Mononuclear cell (primary cell): Measurements from ENCODE around the gene RBCK1. TPM values are rescaled to one million over a fixed set of nuclear protein-coding genes. Genes with fewer than 3 reads are reported as not detected.

Experiments
- H3K27me3 ChIP-seq: 2 replicates; pipeline ENCODE4 v1.6.0; 2011; ENCODE audit warnings: low read length, control low read depth; ENCODE audit not compliant: insufficient read depth
- H3K4me1 ChIP-seq: 2 replicates; pipeline ENCODE4 v1.5.1; 2011; ENCODE audit warnings: mild to moderate bottlenecking, low read length, control low read depth; ENCODE audit not compliant: insufficient read depth
- H3K4me3 ChIP-seq: 2 replicates; pipeline ENCODE4 v1.5.1; 2011; ENCODE audit warnings: mild to moderate bottlenecking, low read length, moderate library complexity
- H3K9me3 ChIP-seq: 2 replicates; pipeline ENCODE4 v1.5.1; 2011; ENCODE audit warnings: low read depth, mild to moderate bottlenecking, control low read depth, low read length
- total RNA-seq: library from RNA; depleted of rRNA; stranded (reverse); fragments of >200 nt; gene quantifications from one replicate; pipeline ENCODE4 v1.2.3, GENCODE V29; 2012

The RBCK1 gene
- total RNA-seq: 49.4 TPM

DNA sequence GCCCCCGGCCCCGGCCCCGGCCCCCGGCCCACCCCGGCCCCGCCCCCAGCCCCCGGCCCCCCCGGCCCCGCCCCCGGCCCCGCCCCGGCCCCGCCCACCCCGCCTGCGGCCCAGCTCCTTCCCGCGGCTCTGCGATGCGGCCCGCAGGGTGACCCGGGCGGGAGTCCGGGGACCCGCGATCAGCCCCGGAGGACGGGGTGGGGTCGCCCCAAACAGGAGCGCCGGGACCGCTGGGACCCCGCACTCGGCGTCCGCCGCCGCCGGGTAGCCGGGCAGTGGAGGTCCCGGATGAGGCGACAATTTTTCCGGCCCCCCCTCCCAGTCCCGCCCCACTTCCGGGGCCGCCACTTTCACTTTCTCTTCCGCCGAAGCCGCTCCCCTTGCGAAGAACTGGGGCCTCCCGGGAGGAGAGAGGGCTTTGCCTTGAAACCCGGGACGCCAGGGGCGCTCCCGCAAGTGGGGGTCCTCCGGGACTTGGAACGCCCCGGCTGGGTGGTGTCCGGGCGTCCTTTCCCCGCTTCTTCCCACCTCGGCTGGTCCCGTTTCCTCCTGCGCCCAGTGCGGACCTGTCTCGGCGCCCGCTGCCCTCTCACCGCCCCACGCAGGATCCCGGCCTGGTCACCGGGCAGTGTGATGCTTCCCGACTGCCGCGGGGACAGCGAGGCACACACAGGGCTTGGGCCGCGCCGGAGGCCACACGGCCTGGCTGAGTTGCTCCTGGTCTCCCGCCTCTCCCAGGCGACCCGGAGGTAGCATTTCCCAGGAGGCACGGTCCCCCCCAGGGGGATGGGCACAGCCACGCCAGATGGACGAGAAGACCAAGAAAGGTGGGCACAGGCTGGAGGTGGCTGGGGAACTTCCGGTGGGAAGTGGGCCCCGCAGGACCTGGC is at the start of gene RBCK1:
Gene RBCK1, plus strand, starts transcription at position 347 of the 890 bp plus-strand sequence. Its CDS starts 459 bp downstream, at position 806.
- peaks cover 27% of the 10 kb centered on the region for H3K4me1 ChIP-seq
- H3K4me3 ChIP-seq: peak within 1 kb of the TSS; percentile 94
- no peaks in the 10 kb centered on the region for H3K27me3 ChIP-seq
- no peaks in the 10 kb centered on the region for H3K9me3 ChIP-seq

GRCh38 chr20:358891-359555 is 49.1 kb upstream of the RBCK1 start:
- H3K4me3 ChIP-seq: no peak overlapping the region
- no peaks in the 10 kb centered on the region for H3K9me3 ChIP-seq
- H3K27me3 ChIP-seq: no peaks in the 10 kb centered on the region
- peaks cover 26% of the 10 kb centered on the region for H3K4me1 ChIP-seq

GRCh38 chr20:361561-361960 is 46.5 kb upstream of the RBCK1 start:
- Histone ChIP-seq H3K4me1 (peaks cover 29% of the 10 kb centered on the region), H3K4me3 (no peak overlapping the region), H3K9me3 (no peaks in the 10 kb centered on the region), H3K27me3 (no peaks in the 10 kb centered on the region)

DNA sequence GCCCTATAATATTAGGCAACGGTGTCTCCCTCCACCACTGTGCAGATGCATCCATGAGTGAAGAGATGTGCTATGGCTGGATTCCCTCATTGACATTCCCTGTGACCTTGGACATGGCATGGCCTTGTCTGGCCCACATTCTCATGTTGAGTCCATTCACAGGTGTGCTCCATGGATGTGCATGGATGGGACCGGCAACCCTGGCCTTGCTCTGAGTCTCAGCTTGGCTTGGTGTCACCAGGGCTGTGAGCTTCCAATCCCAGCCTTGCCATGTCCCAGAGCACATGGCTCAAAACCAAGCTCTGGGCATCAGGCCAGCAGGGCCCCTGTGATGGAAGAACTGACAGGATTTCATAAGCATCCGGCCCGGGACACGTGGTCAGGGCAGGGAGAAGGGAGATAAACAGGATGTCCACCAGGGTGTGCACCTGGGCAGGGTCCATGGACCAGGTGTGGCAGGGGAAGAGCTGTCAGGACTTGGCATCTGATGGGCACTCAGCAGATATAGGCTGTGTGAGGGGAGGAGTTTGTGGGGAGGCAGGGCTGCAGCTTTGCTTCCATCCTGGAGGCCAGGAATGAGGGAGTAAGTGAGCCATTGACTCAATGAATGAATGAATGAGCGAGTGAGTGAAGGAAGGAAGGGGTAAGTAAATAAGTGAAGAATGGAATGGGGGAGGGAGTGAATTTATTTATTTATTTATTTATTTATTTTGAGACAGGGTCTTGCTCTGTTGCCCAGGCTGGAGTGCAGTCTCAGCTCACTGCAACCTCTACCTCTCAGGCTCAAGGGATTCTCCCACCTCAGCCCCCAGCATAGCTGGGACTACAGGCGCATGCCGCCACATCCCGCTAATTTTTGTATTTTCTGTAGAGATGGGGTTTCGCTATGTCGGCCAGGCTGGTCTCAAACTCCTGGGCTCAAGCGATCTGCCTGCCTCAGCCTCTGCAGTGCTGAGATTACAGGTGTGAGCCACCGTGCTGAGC is 45.5 kb upstream of the RBCK1 start:
- no peaks in the 10 kb centered on the region for H3K27me3 ChIP-seq
- H3K4me3 ChIP-seq: no peak overlapping the region
- peaks cover 29% of the 10 kb centered on the region for H3K4me1 ChIP-seq
- no peaks in the 10 kb centered on the region for H3K9me3 ChIP-seq

DNA sequence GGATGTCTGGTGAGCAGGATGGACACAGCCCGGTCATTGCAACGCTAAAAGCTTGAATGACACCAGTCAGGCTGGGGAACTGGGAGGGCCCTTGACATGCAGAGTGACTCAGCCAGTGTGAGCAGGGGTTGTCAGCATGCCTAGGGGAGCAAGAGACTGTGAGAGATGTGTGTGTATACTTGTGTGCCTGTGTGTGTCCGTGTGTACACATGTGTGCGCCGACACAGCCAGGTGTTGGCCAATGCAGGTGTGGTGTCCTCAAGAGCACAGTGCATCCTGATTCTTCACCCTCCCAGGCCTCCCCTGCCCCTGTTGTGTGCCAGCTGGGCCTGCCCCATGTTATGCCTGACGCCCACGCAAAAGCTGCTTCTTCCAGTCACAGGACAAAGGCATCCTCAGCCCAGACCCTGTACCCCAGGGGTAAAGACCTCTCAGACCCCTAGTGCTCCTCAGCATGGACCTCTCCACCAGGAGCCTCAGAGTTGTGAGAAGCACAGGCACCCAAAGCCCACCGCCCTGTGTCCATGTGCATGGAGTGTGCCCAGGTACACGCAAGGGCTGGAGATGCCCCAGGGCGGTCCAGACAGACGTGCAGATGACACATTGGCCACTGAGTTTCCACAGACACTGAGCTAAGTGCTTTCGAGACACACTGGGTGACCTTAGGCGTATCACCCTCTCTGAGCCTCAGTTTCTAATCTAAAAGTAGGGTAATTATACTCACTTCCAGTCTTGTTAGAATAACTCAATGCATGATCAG is 44.6 kb upstream of the RBCK1 start:
- H3K4me3 ChIP-seq: no peak overlapping the region
- peaks cover 29% of the 10 kb centered on the region for H3K4me1 ChIP-seq
- no peaks in the 10 kb centered on the region for H3K9me3 ChIP-seq
- no peaks in the 10 kb centered on the region for H3K27me3 ChIP-seq

DNA sequence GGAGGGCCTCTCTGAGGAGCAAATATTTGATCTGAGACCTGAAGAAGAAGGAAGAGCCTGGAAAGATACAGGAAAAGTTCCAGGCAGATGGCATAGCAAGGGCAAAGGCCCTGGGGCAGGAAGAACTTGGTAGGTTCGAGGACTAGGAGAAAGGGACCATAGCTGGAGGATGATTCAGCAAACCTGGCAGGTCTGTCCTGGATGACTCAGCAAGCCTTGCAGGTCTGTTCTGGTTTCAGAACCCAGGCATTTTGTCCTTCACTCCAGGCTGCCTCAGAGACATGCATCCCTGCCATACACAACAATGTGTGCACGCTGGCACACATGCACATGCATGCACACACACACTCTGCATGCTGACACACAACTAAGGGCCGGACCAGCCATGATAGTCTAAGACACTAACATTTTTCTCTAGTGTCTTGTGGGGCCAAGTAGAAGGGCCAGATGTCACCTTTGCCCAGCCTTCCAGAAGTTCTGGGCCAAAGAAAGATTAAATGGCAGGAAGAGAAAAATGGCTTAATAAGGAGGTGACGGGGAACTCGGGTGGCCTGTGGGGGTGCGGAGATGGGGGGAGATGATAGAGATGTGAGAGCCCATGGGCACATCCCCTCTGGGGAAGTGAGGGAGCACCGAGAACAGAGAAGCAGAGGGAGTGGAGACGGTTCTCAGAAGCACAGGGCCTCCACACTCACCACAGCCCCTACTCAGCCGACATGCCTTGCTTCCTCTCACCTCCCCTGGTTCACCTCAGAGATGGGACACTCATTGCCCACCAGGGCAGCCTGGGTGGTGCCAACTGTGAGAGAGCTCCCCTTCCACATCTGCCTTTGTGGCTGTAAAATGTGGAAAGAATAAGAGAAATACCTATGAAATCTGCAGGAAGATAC is 42.9 kb upstream of the RBCK1 start:
- no peaks in the 10 kb centered on the region for H3K27me3 ChIP-seq
- H3K4me3 ChIP-seq: no peak overlapping the region

GRCh38 chr20:366041-366718 is 41.9 kb upstream of the RBCK1 start:
- Histone ChIP-seq H3K9me3 (no peaks in the 10 kb centered on the region), H3K27me3 (no peaks in the 10 kb centered on the region), H3K4me3 (no peak overlapping the region), H3K4me1 (peaks cover 35% of the 10 kb centered on the region)

More for the DNA sequence above, 42.9 kb upstream of the RBCK1 start:
- Histone ChIP-seq H3K9me3 (no peaks in the 10 kb centered on the region), H3K4me1 (peaks cover 29% of the 10 kb centered on the region)

- Histone ChIP-seq H3K4me3 (no peak overlapping the region), H3K27me3 (no peaks in the 10 kb centered on the region), H3K9me3 (no peaks in the 10 kb centered on the region), H3K4me1 (peaks cover 35% of the 10 kb centered on the region)
Observed at GRCh38 chr20:366719-367485, 41.2 kb upstream of the RBCK1 start.

DNA sequence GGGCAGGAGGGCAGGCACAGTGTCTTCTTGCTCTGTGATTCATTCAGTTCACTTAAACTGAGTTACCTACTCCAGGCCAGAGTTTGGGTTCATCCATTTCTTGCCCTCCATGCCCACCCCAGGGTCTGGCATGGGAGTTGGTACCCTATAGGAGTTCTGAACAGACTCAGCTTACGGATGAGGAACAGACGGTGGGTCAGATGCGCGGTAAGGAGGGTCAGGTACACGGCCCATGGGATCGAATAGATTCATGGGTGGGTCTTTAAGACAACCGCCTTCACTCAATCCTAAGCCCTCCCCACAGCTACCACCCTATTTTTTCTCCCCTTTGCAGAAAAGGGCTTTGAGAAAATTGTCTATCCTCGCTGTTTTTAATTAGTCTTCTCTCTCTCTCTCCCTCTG is 40.6 kb upstream of the RBCK1 start:
- H3K9me3 ChIP-seq: no peaks in the 10 kb centered on the region
- H3K4me1 ChIP-seq: peaks cover 35% of the 10 kb centered on the region
- H3K27me3 ChIP-seq: no peaks in the 10 kb centered on the region
- no peak overlapping the region for H3K4me3 ChIP-seq

- Histone ChIP-seq H3K4me3 (no peak overlapping the region), H3K4me1 (peaks cover 41% of the 10 kb centered on the region), H3K27me3 (no peaks in the 10 kb centered on the region), H3K9me3 (no peaks in the 10 kb centered on the region)
Observed at GRCh38 chr20:368915-369314, 39.2 kb upstream of the RBCK1 start.

GRCh38 chr20:370151-370600 is 37.9 kb upstream of the RBCK1 start:
- H3K27me3 ChIP-seq: no peaks in the 10 kb centered on the region
- peaks cover 38% of the 10 kb centered on the region for H3K4me1 ChIP-seq
- no peaks in the 10 kb centered on the region for H3K9me3 ChIP-seq
- H3K4me3 ChIP-seq: no peak overlapping the region

- Histone ChIP-seq H3K4me1 (peaks cover 34% of the 10 kb centered on the region), H3K4me3 (no peak overlapping the region), H3K9me3 (no peaks in the 10 kb centered on the region), H3K27me3 (no peaks in the 10 kb centered on the region)
Observed at GRCh38 chr20:370977-371754, 36.9 kb upstream of the RBCK1 start.
